GM23338 (cell line): Measurements from ENCODE around the gene GP9. TPM values are rescaled to one million over a fixed set of nuclear protein-coding genes. Genes with fewer than 3 reads are reported as not detected.

Source experiments
- ATAC-seq: fragments of 200-7000 bp; cut with Tn5 transposase; 3 replicates; pipeline ENCODE4 v1.9.1; 2020
- DNase-seq: peaks from one replicate; pipeline ENCODE4 v3.0.0-alpha.2; 2015; ENCODE audit warnings: low spot score
- H2AFZ ChIP-seq: fragments of 200-600 bp; sonication (generic); 2 replicates; pipeline ENCODE4 v1.8.0; 2016; ENCODE audit warnings: antibody characterized with exemption, mild to moderate bottlenecking, moderate library complexity
- H3F3A ChIP-seq: fragments of 200-600 bp; sonication (generic); replicated peaks from 2 replicates; pipeline ENCODE4 v1.8.0; 2017; ENCODE audit warnings: antibody characterized with exemption, mixed run types, low read depth
- H3K27ac ChIP-seq: fragments of 200-600 bp; sonication (generic); 2 replicates; pipeline ENCODE4 v1.6.1; 2016; ENCODE audit warnings: low read depth
- H3K27me3 ChIP-seq: fragments of 200-600 bp; sonication (generic); 2 replicates; pipeline ENCODE4 v1.8.0; 2016; ENCODE audit warnings: mild to moderate bottlenecking, mixed run types, moderate library complexity; ENCODE audit not compliant: insufficient read depth
- H3K36me3 ChIP-seq: fragments of 200-600 bp; sonication (generic); 2 replicates; pipeline ENCODE4 v1.8.0; 2016; ENCODE audit warnings: mild to moderate bottlenecking; ENCODE audit not compliant: insufficient read depth
- H3K4me1 ChIP-seq: fragments of 200-600 bp; sonication (generic); 2 replicates; pipeline ENCODE4 v1.8.0; 2016; ENCODE audit warnings: mild to moderate bottlenecking, moderate library complexity; ENCODE audit not compliant: insufficient read depth
- H3K4me2 ChIP-seq: fragments of 200-600 bp; sonication (generic); 2 replicates; pipeline ENCODE4 v1.7.1; 2017; ENCODE audit warnings: mixed run types
- H3K4me3 ChIP-seq: fragments of 200-600 bp; sonication (generic); 2 replicates; pipeline ENCODE4 v1.6.1; 2016; ENCODE audit warnings: mixed run types
- H3K79me2 ChIP-seq: fragments of 200-600 bp; sonication (generic); replicated peaks from 2 replicates; pipeline ENCODE4 v1.8.0; 2017; ENCODE audit warnings: mild to moderate bottlenecking; ENCODE audit not compliant: insufficient read depth
- H3K9me2 ChIP-seq: fragments of 200-600 bp; sonication (generic); 2 replicates; pipeline ENCODE4 v1.8.0; 2017; ENCODE audit not compliant: insufficient read depth
- H4K20me1 ChIP-seq: fragments of 200-600 bp; sonication (generic); replicated peaks from 2 replicates; pipeline ENCODE4 v1.8.0; 2017; ENCODE audit warnings: mild to moderate bottlenecking; ENCODE audit not compliant: insufficient read depth
- H3K27ac Mint-ChIP-seq: 2 replicates; pipeline ENCODE4 v1.8.0; 2020; ENCODE audit warnings: inconsistent platforms, mild to moderate bottlenecking, moderate library complexity, mixed read lengths
- H3K27me3 Mint-ChIP-seq: 3 replicates; pipeline ENCODE4 v1.8.0; 2022; ENCODE audit warnings: low read depth, mild to moderate bottlenecking, moderate library complexity, mixed read lengths, inconsistent platforms; ENCODE audit not compliant: insufficient read depth, poor library complexity
- H3K36me3 Mint-ChIP-seq: 3 replicates; pipeline ENCODE4 v1.8.0; 2021; ENCODE audit warnings: low read depth, mild to moderate bottlenecking, inconsistent platforms, moderate library complexity, mixed read lengths
- H3K4me1 Mint-ChIP-seq: 3 replicates; pipeline ENCODE4 v1.8.0; 2020; ENCODE audit warnings: mild to moderate bottlenecking, inconsistent platforms, mixed read lengths
- H3K4me3 Mint-ChIP-seq: 3 replicates; pipeline ENCODE4 v1.8.0; 2021; ENCODE audit warnings: moderate library complexity, mild to moderate bottlenecking, inconsistent platforms, mixed read lengths
- H3K9me3 Mint-ChIP-seq: 3 replicates; pipeline ENCODE4 v1.8.0; 2020; ENCODE audit warnings: moderate library complexity, mild to moderate bottlenecking, inconsistent platforms, mixed read lengths
- CREB1 ChIP-seq: fragments of 250-450 bp; sonication (Bioruptor Pico); IDR thresholded peaks from 2 replicates; pipeline ENCODE4 v1.5.0; 2020; ENCODE audit warnings: low read depth, mild to moderate bottlenecking, moderate library complexity
- CTCF ChIP-seq, 2 experiments: fragments of 200-600 bp in 1 of 2; sonication (generic) in 1 of 2; conservative IDR thresholded peaks; 2 replicates each; pipeline versions ENCODE4 v1.5.1 to v1.6.1; 2016 to 2017; ENCODE audit warnings: antibody characterized with exemption in 2 of 2, low read depth in 2 of 2, mild to moderate bottlenecking in 2 of 2, moderate library complexity in 1 of 2
- ETS1 ChIP-seq: IDR thresholded peaks from 2 replicates; pipeline ENCODE4 v1.6.1; 2016; ENCODE audit warnings: antibody characterized with exemption
- EZH2 ChIP-seq: fragments of 200-600 bp; sonication (generic); IDR thresholded peaks from one replicate; pipeline ENCODE4 v1.8.0; 2017; ENCODE audit warnings: antibody characterized with exemption, mild to moderate bottlenecking, low read depth; ENCODE audit not compliant: unreplicated experiment
- EZH2phosphoT487 ChIP-seq: fragments of 200-600 bp; sonication (generic); IDR thresholded peaks from one replicate; pipeline ENCODE4 v1.8.1; 2018; ENCODE audit warnings: antibody characterized with exemption; ENCODE audit not compliant: unreplicated experiment
- JUNB ChIP-seq: IDR thresholded peaks from one replicate; pipeline ENCODE4 v1.6.1; 2016; ENCODE audit warnings: antibody characterized with exemption; ENCODE audit not compliant: unreplicated experiment
- NANOG ChIP-seq: IDR thresholded peaks from 2 replicates; pipeline ENCODE4 v1.6.1; 2016; ENCODE audit warnings: antibody characterized with exemption, borderline replicate concordance
- POLR2AphosphoS5 ChIP-seq: IDR thresholded peaks from 2 replicates; pipeline ENCODE4 v1.6.1; 2016; ENCODE audit warnings: antibody characterized with exemption, low read depth
- STAT1 ChIP-seq: IDR thresholded peaks from one replicate; pipeline ENCODE4 v1.6.1; 2016; ENCODE audit warnings: antibody characterized with exemption; ENCODE audit not compliant: unreplicated experiment
- ZNF114 ChIP-seq: fragments of 250-450 bp; sonication (Bioruptor Pico); IDR thresholded peaks from 2 replicates; pipeline ENCODE4 v1.5.0; 2020; ENCODE audit warnings: mild to moderate bottlenecking, moderate library complexity
- ZNF331 ChIP-seq: fragments of 250-450 bp; sonication (Bioruptor Pico); IDR thresholded peaks from 2 replicates; pipeline ENCODE4 v1.5.0; 2020; ENCODE audit warnings: low read depth, mild to moderate bottlenecking, moderate library complexity
- ZNF462 ChIP-seq: fragments of 250-450 bp; sonication (Bioruptor Pico); IDR thresholded peaks from 2 replicates; pipeline ENCODE4 v1.5.0; 2020; ENCODE audit warnings: mild to moderate bottlenecking, moderate library complexity
- polyA plus RNA-seq: library from polyadenylated mRNA; unstranded; fragments of >200 nt; fragmentation: Nextera tagmentation; extraction: Ambion mirVana; gene quantifications from 2 replicates; pipeline ENCODE4 v1.2.1, GENCODE V29; 2016
- total RNA-seq: library from RNA; depleted of rRNA; stranded (reverse); fragments of >200 nt; shearing (Covaris generic); gene quantifications from 2 replicates; pipeline ENCODE4 v1.2.3, GENCODE V29; 2014
- TF ChIP-seq, protein P1 (sequence below): IDR thresholded peaks from one replicate; pipeline ENCODE4 v1.6.1; 2018; ENCODE audit warnings: antibody characterized with exemption; ENCODE audit not compliant: unreplicated experiment

The GP9 gene
- total and polyA plus RNA-seq, 2 experiments from 2014 or later, result not detected

DNA sequence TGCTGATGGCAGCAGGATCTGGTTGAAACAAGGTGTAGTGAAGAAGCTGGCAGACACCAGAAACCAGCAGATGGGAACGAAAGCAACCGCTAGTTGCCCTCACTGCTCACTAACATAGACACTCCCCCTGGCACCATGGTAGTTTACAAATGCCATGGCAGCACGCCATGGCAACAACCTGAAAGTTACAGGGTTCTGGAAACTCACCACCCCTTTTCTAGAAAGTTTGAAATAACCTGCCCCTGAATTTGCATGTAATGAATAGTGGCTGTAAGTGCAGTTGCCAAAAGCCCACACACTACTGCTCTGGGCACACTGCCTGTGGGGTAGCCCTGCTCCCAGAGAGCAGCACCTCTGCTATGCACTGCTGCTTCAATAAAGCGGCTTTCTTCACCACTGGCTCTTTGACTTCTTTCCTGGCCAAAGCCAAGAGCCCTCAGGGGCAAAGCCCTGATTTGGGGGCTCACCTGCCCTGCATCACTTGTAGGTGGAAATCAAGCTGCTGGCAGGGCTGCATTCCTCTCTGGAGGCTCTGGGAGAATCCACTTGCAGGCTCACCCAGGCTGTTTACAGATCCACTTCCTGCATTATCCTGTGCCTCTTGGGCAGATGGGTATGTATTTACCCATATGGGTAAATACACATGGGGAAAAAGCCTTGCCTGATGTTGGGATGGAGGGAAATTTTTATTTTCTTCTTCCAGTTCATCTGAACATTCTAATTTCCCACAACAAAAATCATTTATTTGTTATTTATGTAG, 2.0 kb upstream of the GP9 start:
- ATAC-seq, result no peak; the same call in 2 of the 3 replicates
- Histone ChIP-seq H2AFZ (no peak overlapping the region), H3F3A (no peaks in the 10 kb centered on the region), H3K9me2 (no peaks in the 10 kb centered on the region), H3K4me2 (no peak overlapping the region), H3K27me3 (no peaks in the 10 kb centered on the region), H3K27ac (no peak overlapping the region), H3K4me3 (no peak overlapping the region), H3K79me2 (no peaks in the 10 kb centered on the region), H3K36me3 (no peaks in the 10 kb centered on the region), H4K20me1 (no peaks in the 10 kb centered on the region), H3K4me1 (no peaks in the 10 kb centered on the region)
- Mint-ChIP-seq H3K36me3 (no peaks in the 10 kb centered on the region; the same call in 2 of the 3 replicates), H3K27ac (no peak overlapping the region), H3K9me3 (no peaks in the 10 kb centered on the region), H3K4me3 (no peak overlapping the region), H3K4me1 (peaks cover 5% of the 10 kb centered on the region), H3K27me3 (peaks cover 3% of the 10 kb centered on the region)
- peak; percentile 24 for DNase-seq
- TF ChIP-seq EZH2phosphoT487, result no peak
- TF ChIP-seq CTCF (conservative IDR thresholded peaks at IDR 0.05; ENCODE audit: low read depth in 2 of 2), result no peak
- TF ChIP-seq NANOG, result no peak
- no peak for TF ChIP-seq CREB1
- TF ChIP-seq ZNF114 (CRISPR knock-in tag), result no peak
- TF ChIP-seq, protein P1, sequence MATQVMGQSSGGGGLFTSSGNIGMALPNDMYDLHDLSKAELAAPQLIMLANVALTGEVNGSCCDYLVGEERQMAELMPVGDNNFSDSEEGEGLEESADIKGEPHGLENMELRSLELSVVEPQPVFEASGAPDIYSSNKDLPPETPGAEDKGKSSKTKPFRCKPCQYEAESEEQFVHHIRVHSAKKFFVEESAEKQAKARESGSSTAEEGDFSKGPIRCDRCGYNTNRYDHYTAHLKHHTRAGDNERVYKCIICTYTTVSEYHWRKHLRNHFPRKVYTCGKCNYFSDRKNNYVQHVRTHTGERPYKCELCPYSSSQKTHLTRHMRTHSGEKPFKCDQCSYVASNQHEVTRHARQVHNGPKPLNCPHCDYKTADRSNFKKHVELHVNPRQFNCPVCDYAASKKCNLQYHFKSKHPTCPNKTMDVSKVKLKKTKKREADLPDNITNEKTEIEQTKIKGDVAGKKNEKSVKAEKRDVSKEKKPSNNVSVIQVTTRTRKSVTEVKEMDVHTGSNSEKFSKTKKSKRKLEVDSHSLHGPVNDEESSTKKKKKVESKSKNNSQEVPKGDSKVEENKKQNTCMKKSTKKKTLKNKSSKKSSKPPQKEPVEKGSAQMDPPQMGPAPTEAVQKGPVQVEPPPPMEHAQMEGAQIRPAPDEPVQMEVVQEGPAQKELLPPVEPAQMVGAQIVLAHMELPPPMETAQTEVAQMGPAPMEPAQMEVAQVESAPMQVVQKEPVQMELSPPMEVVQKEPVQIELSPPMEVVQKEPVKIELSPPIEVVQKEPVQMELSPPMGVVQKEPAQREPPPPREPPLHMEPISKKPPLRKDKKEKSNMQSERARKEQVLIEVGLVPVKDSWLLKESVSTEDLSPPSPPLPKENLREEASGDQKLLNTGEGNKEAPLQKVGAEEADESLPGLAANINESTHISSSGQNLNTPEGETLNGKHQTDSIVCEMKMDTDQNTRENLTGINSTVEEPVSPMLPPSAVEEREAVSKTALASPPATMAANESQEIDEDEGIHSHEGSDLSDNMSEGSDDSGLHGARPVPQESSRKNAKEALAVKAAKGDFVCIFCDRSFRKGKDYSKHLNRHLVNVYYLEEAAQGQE, result no peak
- no peak for TF ChIP-seq ZNF462
- TF ChIP-seq JUNB, result no peak
- TF ChIP-seq POLR2AphosphoS5, result no peak
- TF ChIP-seq EZH2, result no peak
- no peak for TF ChIP-seq ETS1
- TF ChIP-seq STAT1, result no peak
- TF ChIP-seq ZNF331, result no peak
